Esophagus muscularis mucosa (tissue), 4 donors: ENCODE results near the gene TBX19. TPM values are rescaled to one million over a fixed set of nuclear protein-coding genes. Genes with fewer than 3 reads are reported as not detected.

Source experiments
- DNase-seq: peaks from one replicate; pipeline ENCODE4 v3.0.0-alpha.2; 2017; ENCODE audit errors: extremely low spot score
- H3K27ac ChIP-seq, 4 donors: fragments of 200-600 bp; sonication (generic); replicated peaks in 1 of 4; 1 replicate in 3 of 4; 2 replicates in 1 of 4; pipeline ENCODE4 v1.5.1; 2016 to 2019; ENCODE audit warnings: mild to moderate bottlenecking in 1 of 4
- H3K27me3 ChIP-seq, 4 donors: fragments of 200-600 bp; sonication (generic); one replicate each; pipeline versions ENCODE4 v1.5.1 to v1.6.0; 2016 to 2019
- H3K36me3 ChIP-seq, 4 donors: fragments of 200-600 bp; sonication (generic); one replicate each; pipeline ENCODE4 v1.5.1; 2016 to 2019
- H3K4me1 ChIP-seq, 4 donors: fragments of 200-600 bp; sonication (generic); one replicate each; pipeline ENCODE4 v1.5.1; 2016 to 2019
- H3K4me3 ChIP-seq, 4 donors: fragments of 200-600 bp; sonication (generic); 1 replicate in 2 of 4; 2 replicates in 2 of 4; pipeline ENCODE4 v1.5.1; 2016 to 2019; ENCODE audit warnings: mild to moderate bottlenecking in 4 of 4, moderate library complexity in 1 of 4
- H3K9me3 ChIP-seq, 4 donors: fragments of 200-600 bp; sonication (generic); 1 replicate in 3 of 4; 2 replicates in 1 of 4; pipeline ENCODE4 v1.5.1; 2016 to 2019
- CTCF ChIP-seq, 3 experiments: fragments of 200-600 bp in 2 of 3; fragments of 450-650 bp in 1 of 3; sonication (generic) in 2 of 3; IDR thresholded peaks; one replicate each; pipeline ENCODE4 v1.5.1; 2017 to 2019; ENCODE audit warnings: antibody characterized with exemption in 3 of 3, mild to moderate bottlenecking in 2 of 3, moderate library complexity in 1 of 3
- EP300 ChIP-seq: sonication (generic); formaldehyde crosslinking; IDR thresholded peaks from one replicate; pipeline ENCODE4 v1.6.1; 2017; ENCODE audit warnings: antibody characterized with exemption
- POLR2A ChIP-seq: fragments of 450-650 bp; IDR thresholded peaks from one replicate; pipeline ENCODE4 v1.6.1; 2017; ENCODE audit warnings: antibody characterized with exemption, moderate library complexity, mild to moderate bottlenecking, low read depth
- POLR2AphosphoS5 ChIP-seq, 2 donors: sonication (generic); formaldehyde crosslinking; IDR thresholded peaks; one replicate each; pipeline ENCODE4 v1.6.1; 2017; ENCODE audit warnings: antibody characterized with exemption in 2 of 2
- WGBS: methylation state at CpG from one replicate; pipeline ENCODE4 v1.1.5; 2018; 5-methylcytosine and 5-hydroxymethylcytosine counted together
- intact Hi-C: fragments of 100-400 bp; cut with DNase I; formaldehyde crosslinking; loops from one replicate; pipeline ENCODE4 v1.15.1; 2023
- total RNA-seq, 4 donors: library from RNA; depleted of rRNA; stranded (reverse); fragments of >200 nt; gene quantifications; one replicate each; pipeline versions ENCODE4 v1.1.0 to v1.2.1, GENCODE V29; 2016

Gene TBX19
- total RNA-seq, 4 donors from 2014 or later, result 0.83 to 2.0 (median 1.1) TPM

- intact Hi-C loops, result no loop called here
- no peak overlapping the region for H3K4me3 ChIP-seq
- H3K9me3 ChIP-seq, result no peaks in the 10 kb centered on the region
- WGBS, result 87% methylated on average over 7 of the region's 7 CpGs
- H3K36me3 ChIP-seq, result peaks cover 22 to 95% (median 75%) of the 10 kb centered on the region in 4 donors
- H3K27ac ChIP-seq, result no peak overlapping the region
- no peaks in the 10 kb centered on the region for H3K27me3 ChIP-seq
- no peak for TF ChIP-seq POLR2AphosphoS5 (IDR thresholded peaks at IDR 0.05)
- TF ChIP-seq POLR2A, result no peak
- TF ChIP-seq CTCF (IDR thresholded peaks at IDR 0.05), result no peak
- no peak for TF ChIP-seq EP300
- peaks cover 7 to 22% (median 19%) of the 10 kb centered on the region in 4 donors for H3K4me1 ChIP-seq
- no peak for DNase-seq
These were observed 43.7 kb upstream of the TBX19 start for GRCh38 chr1:168236836-168237611.

GRCh38 chr1:168243198-168243597, 37.5 kb upstream of the TBX19 start:
- Histone ChIP-seq H3K36me3 (peaks cover 22 to 74% (median 52%) of the 10 kb centered on the region in 4 donors), H3K27me3 (no peaks in the 10 kb centered on the region), H3K9me3 (no peaks in the 10 kb centered on the region), H3K4me3 (no peak overlapping the region), H3K4me1 (peaks cover 20 to 33% (median 25%) of the 10 kb centered on the region in 4 donors), H3K27ac (peak overlapping the region; percentile 40 to 62 (median 55))
- DNase-seq, result no peak
- WGBS, result 29% methylated on average over 2 of the region's 2 CpGs
- no peak for TF ChIP-seq EP300
- TF ChIP-seq POLR2AphosphoS5 (IDR thresholded peaks at IDR 0.05), result no peak
- TF ChIP-seq POLR2A, result no peak
- no peak for TF ChIP-seq CTCF (IDR thresholded peaks at IDR 0.05)
- intact Hi-C loops, result no loop called here

GRCh38 chr1:168243636-168244212, 37.0 kb upstream of the TBX19 start:
- no peaks in the 10 kb centered on the region for H3K9me3 ChIP-seq
- peaks cover 17 to 74% (median 48%) of the 10 kb centered on the region in 4 donors for H3K36me3 ChIP-seq
- peaks cover 20 to 33% (median 25%) of the 10 kb centered on the region in 4 donors for H3K4me1 ChIP-seq
- no peak for TF ChIP-seq EP300
- TF ChIP-seq CTCF (IDR thresholded peaks at IDR 0.05), result no peak
- peak in 1 of 2 donors; percentile 11 for TF ChIP-seq POLR2AphosphoS5 (IDR thresholded peaks at IDR 0.05)
- WGBS, result 20% methylated on average over 3 of the region's 3 CpGs
- no peak overlapping the region for H3K4me3 ChIP-seq
- peak; percentile 66 for DNase-seq
- H3K27ac ChIP-seq, result peak overlapping the region; percentile 40 to 62 (median 55)
- intact Hi-C loops, result no loop called here
- no peaks in the 10 kb centered on the region for H3K27me3 ChIP-seq

- Histone ChIP-seq H3K27me3 (no peaks in the 10 kb centered on the region), H3K36me3 (peaks cover 19 to 64% (median 45%) of the 10 kb centered on the region in 4 donors), H3K4me3 (no peak overlapping the region), H3K27ac (no peak overlapping the region), H3K4me1 (peaks cover 20 to 40% (median 25%) of the 10 kb centered on the region in 4 donors), H3K9me3 (no peaks in the 10 kb centered on the region)
- intact Hi-C loops, result no loop called here
- no peak for DNase-seq
- TF ChIP-seq CTCF (IDR thresholded peaks at IDR 0.05) (no peak), POLR2AphosphoS5 (IDR thresholded peaks at IDR 0.05) (no peak), POLR2A (no peak), EP300 (no peak)
- 95% methylated on average over 3 of the region's 3 CpGs for WGBS
These were observed 35.6 kb upstream of the TBX19 start for GRCh38 chr1:168245042-168245441.
